Testis (tissue), 2 donors: ENCODE measurements around the gene ZEB2.

ENCODE experiments used
- CTCF ChIP-seq, 3 experiments: fragments of 450-650 bp in 2 of 3; fragments of 200-600 bp in 1 of 3; sonication (generic) in 1 of 3; IDR thresholded peaks; one replicate each; pipeline ENCODE4 v1.5.1; 2016 to 2019; ENCODE audit warnings: antibody characterized with exemption in 3 of 3, mild to moderate bottlenecking in 2 of 3, moderate library complexity in 1 of 3
- POLR2A ChIP-seq: fragments of 450-650 bp; IDR thresholded peaks from one replicate; pipeline ENCODE4 v1.6.1; 2017; ENCODE audit warnings: antibody characterized with exemption, mild to moderate bottlenecking, moderate library complexity

- no peak for TF ChIP-seq CTCF (IDR thresholded peaks at IDR 0.05)
- no peak for TF ChIP-seq POLR2A
Observed at GRCh38 chr2:144404586-144405314, 115.2 kb downstream of the ZEB2 start.
